Coronary artery (tissue), 2 donors: Measurements from ENCODE around the gene ARHGEF4.

Experiments
- DNase-seq: peaks from one replicate; pipeline ENCODE4 v3.0.0-alpha.2; 2017; ENCODE audit warnings: low spot score
- H3K27ac ChIP-seq, 2 donors: fragments of 200-600 bp; sonication (generic); one replicate each; pipeline ENCODE4 v1.5.1; 2016 to 2019
- H3K4me3 ChIP-seq: fragments of 200-600 bp; sonication (generic); 2 replicates; pipeline ENCODE4 v1.5.1; 2016; ENCODE audit warnings: mild to moderate bottlenecking, moderate library complexity
- CTCF ChIP-seq: fragments of 200-600 bp; sonication (generic); IDR thresholded peaks from one replicate; pipeline ENCODE4 v1.5.1; 2019; ENCODE audit warnings: antibody characterized with exemption

Gene ARHGEF4

GRCh38 chr2:131046918-131047652 lies 210.4 kb downstream of the ARHGEF4 start:
- no peak for DNase-seq
- H3K27ac ChIP-seq = no peak overlapping the region
- no peak overlapping the region for H3K4me3 ChIP-seq

GRCh38 chr2:131047920-131048560 lies 211.3 kb downstream of the ARHGEF4 start:
- Histone ChIP-seq H3K4me3 (no peak overlapping the region), H3K27ac (no peak overlapping the region)
- DNase-seq = no peak
- no peak for TF ChIP-seq CTCF

More at GRCh38 chr2:131046918-131047652, 210.4 kb downstream of the ARHGEF4 start:
- no peak for TF ChIP-seq CTCF

- no peak for DNase-seq
- no peak for TF ChIP-seq CTCF
- H3K27ac ChIP-seq = no peak overlapping the region
- H3K4me3 ChIP-seq = no peak overlapping the region
These were observed 211.9 kb downstream of the ARHGEF4 start for GRCh38 chr2:131048641-131049040.

GRCh38 chr2:131049150-131049718 lies 212.5 kb downstream of the ARHGEF4 start:
- DNase-seq = no peak
- TF ChIP-seq CTCF = no peak
- no peak overlapping the region for H3K4me3 ChIP-seq
- no peak overlapping the region for H3K27ac ChIP-seq

DNA sequence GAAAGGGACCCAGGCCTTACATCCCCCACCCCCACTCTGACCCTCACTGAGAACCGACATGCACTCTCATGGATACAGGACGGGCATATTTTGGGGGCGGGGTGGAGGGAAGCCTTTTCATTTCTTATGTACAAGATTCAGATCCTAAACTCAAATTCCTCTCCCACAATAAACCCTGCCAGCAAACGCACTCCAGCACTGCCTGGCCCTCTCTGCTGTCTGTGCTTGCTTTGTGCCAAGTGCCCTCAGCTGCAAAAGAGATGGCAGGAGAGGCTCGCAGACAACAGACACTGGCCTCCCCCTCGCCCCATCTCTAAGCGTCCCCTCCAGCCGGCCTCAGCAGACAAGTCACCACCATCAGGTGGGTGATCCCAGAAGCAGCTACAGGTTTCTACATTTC lies 214.2 kb downstream of the ARHGEF4 start:
- Histone ChIP-seq H3K4me3 (no peak overlapping the region), H3K27ac (no peak overlapping the region)
- no peak for TF ChIP-seq CTCF
- DNase-seq = no peak

DNA sequence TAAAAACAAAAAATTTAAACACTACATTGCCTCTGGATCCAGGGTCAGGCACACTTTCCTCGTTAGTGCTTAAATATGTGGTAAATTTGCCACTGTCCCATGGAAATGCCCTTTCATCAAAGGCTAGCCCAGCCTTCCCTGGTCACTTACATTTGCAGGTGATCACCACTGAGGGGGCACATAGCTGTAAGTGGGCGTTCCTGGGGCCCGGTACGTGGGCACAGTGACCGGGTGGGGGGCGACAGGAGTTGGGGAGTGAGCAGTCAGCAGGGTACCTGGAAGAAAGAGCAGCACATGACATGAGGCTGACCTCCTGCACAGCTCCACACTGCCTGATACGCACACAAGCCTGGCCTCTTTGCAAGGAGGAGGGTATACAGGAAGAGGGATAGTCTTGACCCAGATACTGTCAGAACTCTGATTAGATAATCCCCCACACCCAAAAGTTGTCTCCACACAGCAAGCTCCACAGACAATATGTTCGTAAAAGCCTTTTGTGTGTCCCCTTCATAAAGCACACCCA lies 216.1 kb downstream of the ARHGEF4 start:
- Histone ChIP-seq H3K27ac (no peak overlapping the region), H3K4me3 (no peak overlapping the region)
- DNase-seq = no peak
- TF ChIP-seq CTCF = no peak
